Measurements from ENCODE around the gene OR6A2. TPM values are rescaled to one million over a fixed set of nuclear protein-coding genes. Genes with fewer than 3 reads are reported as not detected.

OR6A2 gene
- total RNA-seq, 1 donor from 2014 or later, result not detected

GRCh38 chr11:6747097-6747668 lies 52.3 kb downstream of the OR6A2 start:
- Histone ChIP-seq H3K27ac (peak overlapping the region; percentile 73), H3K27me3 (no peaks in the 10 kb centered on the region), H3K4me3 (no peak overlapping the region), H3K36me3 (no peaks in the 10 kb centered on the region), H3K9me3 (no peaks in the 10 kb centered on the region), H3K4me1 (no peaks in the 10 kb centered on the region)
- DNase-seq (ENCODE audit: extremely low spot score in 2 of 2), result no peak
- intact Hi-C loops (cut with DNase I), result no loop called here
- TF ChIP-seq CTCF (IDR thresholded peaks at IDR 0.05) (no peak), POLR2AphosphoS5 (IDR thresholded peaks at IDR 0.05; ENCODE audit: insufficient read depth in 1 of 2, low read depth in 1 of 2) (no peak), POLR2A (IDR thresholded peaks at IDR 0.05) (no peak)

GRCh38 chr11:6746626-6747025 lies 52.9 kb downstream of the OR6A2 start:
- Histone ChIP-seq H3K36me3 (no peaks in the 10 kb centered on the region), H3K27ac (peak overlapping the region; percentile 73), H3K4me3 (peak overlapping the region; percentile 15 to 30), H3K4me1 (no peaks in the 10 kb centered on the region), H3K9me3 (no peaks in the 10 kb centered on the region), H3K27me3 (no peaks in the 10 kb centered on the region)
- intact Hi-C loops (cut with DNase I), result no loop called here
- TF ChIP-seq POLR2A (IDR thresholded peaks at IDR 0.05), result no peak
- no peak for TF ChIP-seq CTCF (IDR thresholded peaks at IDR 0.05)
- no peak for TF ChIP-seq POLR2AphosphoS5 (IDR thresholded peaks at IDR 0.05; ENCODE audit: insufficient read depth in 1 of 2, low read depth in 1 of 2)
- no peak for DNase-seq (ENCODE audit: extremely low spot score in 2 of 2)

DNA sequence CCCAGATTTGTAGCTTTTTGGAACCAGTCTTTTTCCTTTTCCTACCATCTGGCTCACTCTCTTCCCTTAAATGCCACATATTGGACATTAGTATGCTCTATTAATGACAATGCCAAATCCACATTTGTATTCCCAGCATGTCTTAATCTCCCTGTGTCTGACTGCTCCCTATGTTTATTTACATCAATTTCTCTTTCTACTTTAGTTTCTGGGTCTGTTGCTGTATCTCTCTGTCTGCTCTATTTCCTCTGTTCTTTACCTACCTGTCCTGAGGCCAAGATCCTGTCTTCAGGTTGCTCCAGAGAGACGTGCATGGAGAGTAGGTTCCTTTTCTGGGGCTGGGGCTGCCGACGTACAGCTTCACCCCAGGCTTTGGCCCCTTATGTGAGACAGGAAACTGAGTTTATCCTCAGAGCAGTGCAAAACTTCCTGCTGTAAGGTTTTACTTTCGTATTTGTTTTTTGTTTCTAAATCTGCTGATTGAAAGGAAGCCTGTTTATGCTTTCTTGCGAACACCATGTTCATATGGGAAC lies 53.3 kb downstream of the OR6A2 start:
- Histone ChIP-seq H3K4me3 (peak overlapping the region; percentile 15 to 30), H3K4me1 (no peaks in the 10 kb centered on the region), H3K27me3 (no peaks in the 10 kb centered on the region), H3K9me3 (no peaks in the 10 kb centered on the region), H3K27ac (peak overlapping the region; percentile 73), H3K36me3 (no peaks in the 10 kb centered on the region)
- intact Hi-C loops (cut with DNase I), result no loop called here
- no peak for DNase-seq (ENCODE audit: extremely low spot score in 2 of 2)
- TF ChIP-seq POLR2AphosphoS5 (IDR thresholded peaks at IDR 0.05; ENCODE audit: insufficient read depth in 1 of 2, low read depth in 1 of 2), result no peak
- TF ChIP-seq CTCF (IDR thresholded peaks at IDR 0.05), result no peak
- peak in 1 of 2 donors; percentile 23 for TF ChIP-seq POLR2A (IDR thresholded peaks at IDR 0.05)

DNA sequence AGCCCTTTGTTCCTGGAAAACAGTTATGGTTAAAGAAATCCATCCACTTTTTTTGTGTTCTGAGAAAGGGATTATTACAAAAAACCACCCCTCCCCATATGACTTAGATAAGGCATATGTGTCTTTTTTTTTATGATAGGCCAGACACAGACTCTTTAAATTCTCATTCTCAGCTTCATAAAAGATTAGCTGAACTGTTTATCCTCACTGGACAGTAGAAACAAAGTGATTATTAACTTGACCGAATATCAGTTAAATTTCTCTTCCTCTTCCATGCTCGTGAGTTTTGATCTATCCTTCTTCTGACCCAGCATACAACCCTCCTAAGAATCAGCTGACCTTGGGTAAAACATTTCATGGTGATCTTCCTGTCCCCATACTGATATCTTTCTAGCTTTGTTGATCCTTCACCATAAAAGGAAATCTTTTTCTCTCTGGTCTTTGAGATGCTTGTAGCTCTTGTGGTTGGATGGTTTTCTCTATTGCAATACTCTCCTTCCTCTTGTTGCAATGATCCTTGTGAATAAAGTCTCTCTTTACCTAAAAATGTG lies 53.9 kb downstream of the OR6A2 start:
- no peaks in the 10 kb centered on the region for H3K27me3 ChIP-seq
- intact Hi-C loops (cut with DNase I), result no loop called here
- DNase-seq (ENCODE audit: extremely low spot score in 2 of 2), result no peak
- H3K4me3 ChIP-seq, result peak overlapping the region in 1 of 2 donors; percentile 30
- H3K27ac ChIP-seq, result peak overlapping the region; percentile 73
- H3K9me3 ChIP-seq, result no peaks in the 10 kb centered on the region
- peak in 1 of 2 donors; percentile 20 for TF ChIP-seq POLR2A (IDR thresholded peaks at IDR 0.05)
- TF ChIP-seq POLR2AphosphoS5 (IDR thresholded peaks at IDR 0.05; ENCODE audit: insufficient read depth in 1 of 2, low read depth in 1 of 2), result no peak
- no peaks in the 10 kb centered on the region for H3K4me1 ChIP-seq
- no peaks in the 10 kb centered on the region for H3K36me3 ChIP-seq

DNA sequence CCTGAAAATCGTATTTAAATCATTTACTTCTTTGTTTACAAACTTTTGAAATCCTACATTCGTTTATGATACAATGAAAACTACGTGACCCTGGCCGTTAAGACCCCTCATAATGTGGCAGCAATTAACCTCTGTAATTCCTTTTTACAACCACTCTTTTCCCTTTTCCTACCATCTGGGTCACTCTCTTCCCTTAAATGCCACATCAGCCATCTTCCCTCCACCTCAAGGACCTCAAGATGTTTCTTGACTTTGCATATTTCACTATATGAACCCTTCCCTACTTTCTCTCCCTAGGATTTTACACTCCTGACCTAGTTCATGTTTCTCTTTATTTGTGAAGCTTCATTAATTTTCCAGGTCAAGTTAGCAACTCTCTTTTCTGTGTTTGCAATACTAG lies 54.5 kb downstream of the OR6A2 start:
- no peaks in the 10 kb centered on the region for H3K36me3 ChIP-seq
- no peaks in the 10 kb centered on the region for H3K27me3 ChIP-seq
- DNase-seq (ENCODE audit: extremely low spot score in 2 of 2), result no peak
- TF ChIP-seq POLR2AphosphoS5 (IDR thresholded peaks at IDR 0.05; ENCODE audit: insufficient read depth in 1 of 2, low read depth in 1 of 2) (no peak), POLR2A (IDR thresholded peaks at IDR 0.05) (no peak), CTCF (IDR thresholded peaks at IDR 0.05) (no peak)
- no peaks in the 10 kb centered on the region for H3K4me1 ChIP-seq
- intact Hi-C loops (cut with DNase I), result no loop called here
- H3K27ac ChIP-seq, result peak overlapping the region; percentile 73
- no peaks in the 10 kb centered on the region for H3K9me3 ChIP-seq
- peak overlapping the region in 1 of 2 donors; percentile 30 for H3K4me3 ChIP-seq

All from vagina (tissue), 2 donors.